SK-N-MC (cell line): ENCODE data around the gene DONSON.

ENCODE experiments used
- DNase-seq: peaks from one replicate; pipeline ENCODE4 v3.0.0-alpha.2; 2011; ENCODE audit warnings: low read depth, low spot score
- H3K27ac ChIP-seq: fragments of 200-600 bp; sonication (generic); 2 replicates; pipeline ENCODE4 v1.5.1; 2016; ENCODE audit warnings: mixed run types
- H3K36me3 ChIP-seq: fragments of 200-600 bp; sonication (generic); 2 replicates; pipeline ENCODE4 v1.6.1; 2017; ENCODE audit warnings: antibody characterized with exemption, low read length, mixed read lengths; ENCODE audit not compliant: insufficient read depth
- H3K4me3 ChIP-seq: fragments of 200-600 bp; sonication (generic); 2 replicates; pipeline ENCODE4 v1.5.1; 2016
- H3K9ac ChIP-seq: fragments of 200-600 bp; sonication (generic); 2 replicates; pipeline ENCODE4 v1.8.0; 2017; ENCODE audit warnings: mixed run types, mixed read lengths; ENCODE audit not compliant: insufficient read length
- H3K9me3 ChIP-seq: fragments of 200-600 bp; sonication (generic); 2 replicates; pipeline ENCODE4 v1.6.1; 2017; ENCODE audit warnings: low read depth, mild to moderate bottlenecking, antibody characterized with exemption, low read length, moderate library complexity, mixed read lengths
- EZH2 ChIP-seq: fragments of 200-600 bp; sonication (generic); IDR thresholded peaks from one replicate; pipeline ENCODE4 v1.6.1; 2017; ENCODE audit warnings: antibody characterized with exemption
- FOXP2 ChIP-seq: optimal IDR thresholded peaks from 2 replicates; pipeline ENCODE3; 2011; ENCODE audit warnings: mild to moderate bottlenecking, moderate library complexity; ENCODE audit not compliant: insufficient read depth; ENCODE audit errors: extremely low read length, control extremely low read depth
- POLR2AphosphoS5 ChIP-seq: IDR thresholded peaks from 2 replicates; pipeline ENCODE4 v1.6.1; 2012; ENCODE audit warnings: mild to moderate bottlenecking, low read depth, low read length, borderline replicate concordance

Gene DONSON

GRCh38 chr21:33557447-33557846 is 31.0 kb downstream of the DONSON start:
- H3K36me3 ChIP-seq = peaks cover 95% of the 10 kb centered on the region
- H3K9ac ChIP-seq = no peak overlapping the region
- H3K27ac ChIP-seq = no peak overlapping the region
- no peak for TF ChIP-seq FOXP2
- no peak for TF ChIP-seq POLR2AphosphoS5
- no peak for TF ChIP-seq EZH2
- no peak for DNase-seq
- H3K4me3 ChIP-seq = no peak overlapping the region
- H3K9me3 ChIP-seq = no peaks in the 10 kb centered on the region

GRCh38 chr21:33554982-33555344 is 33.5 kb downstream of the DONSON start:
- H3K9ac ChIP-seq = no peak overlapping the region
- no peak for TF ChIP-seq POLR2AphosphoS5
- TF ChIP-seq FOXP2 = no peak
- TF ChIP-seq EZH2 = no peak
- no peak overlapping the region for H3K27ac ChIP-seq
- no peaks in the 10 kb centered on the region for H3K9me3 ChIP-seq
- H3K4me3 ChIP-seq = no peak overlapping the region
- H3K36me3 ChIP-seq = peaks cover 96% of the 10 kb centered on the region
- DNase-seq = no peak

- Histone ChIP-seq H3K27ac (no peak overlapping the region), H3K36me3 (peaks cover 96% of the 10 kb centered on the region), H3K9me3 (no peaks in the 10 kb centered on the region), H3K9ac (no peak overlapping the region), H3K4me3 (no peak overlapping the region)
- TF ChIP-seq EZH2 (no peak), POLR2AphosphoS5 (no peak), FOXP2 (no peak)
- DNase-seq = no peak
These were observed 34.1 kb downstream of the DONSON start for GRCh38 chr21:33554236-33554981.

- peaks cover 96% of the 10 kb centered on the region for H3K36me3 ChIP-seq
- no peak overlapping the region for H3K9ac ChIP-seq
- H3K27ac ChIP-seq = no peak overlapping the region
- H3K9me3 ChIP-seq = no peaks in the 10 kb centered on the region
- no peak for TF ChIP-seq FOXP2
- TF ChIP-seq EZH2 = no peak
- 0 out of 2 replicates have a peak, but pooled peaks have one; percentile 20 for TF ChIP-seq POLR2AphosphoS5
- no peak overlapping the region for H3K4me3 ChIP-seq
- no peak for DNase-seq
These were observed 35.4 kb downstream of the DONSON start for GRCh38 chr21:33552999-33553598.

- H3K9me3 ChIP-seq = no peaks in the 10 kb centered on the region
- TF ChIP-seq POLR2AphosphoS5 = no peak; the same call in 1 of the 2 replicates
- no peak for TF ChIP-seq FOXP2
- no peak for TF ChIP-seq EZH2
- no peak overlapping the region for H3K9ac ChIP-seq
- no peak for DNase-seq
- no peak overlapping the region for H3K4me3 ChIP-seq
- H3K36me3 ChIP-seq = peaks cover 96% of the 10 kb centered on the region
- no peak overlapping the region for H3K27ac ChIP-seq
These were observed 36.1 kb downstream of the DONSON start for GRCh38 chr21:33552093-33552998.

GRCh38 chr21:33551664-33552063 is 36.8 kb downstream of the DONSON start:
- DNase-seq = no peak
- no peak for TF ChIP-seq POLR2AphosphoS5
- no peak for TF ChIP-seq FOXP2
- no peak for TF ChIP-seq EZH2
- no peak overlapping the region for H3K4me3 ChIP-seq
- no peak overlapping the region for H3K27ac ChIP-seq
- H3K9me3 ChIP-seq = no peaks in the 10 kb centered on the region
- no peak overlapping the region for H3K9ac ChIP-seq
- H3K36me3 ChIP-seq = peaks cover 96% of the 10 kb centered on the region

- TF ChIP-seq EZH2 (no peak), POLR2AphosphoS5 (no peak), FOXP2 (no peak)
- Histone ChIP-seq H3K9ac (no peak overlapping the region), H3K27ac (no peak overlapping the region), H3K36me3 (peaks cover 99% of the 10 kb centered on the region), H3K4me3 (no peak overlapping the region), H3K9me3 (no peaks in the 10 kb centered on the region)
- no peak for DNase-seq
These were observed 37.5 kb downstream of the DONSON start for GRCh38 chr21:33550772-33551660.
